K562 (cell line): ENCODE measurements around the gene UBXN2A. TPM values are rescaled to one million over a fixed set of nuclear protein-coding genes. Genes with fewer than 3 reads are reported as not detected.
A peak's percentile ranks its signal among the peaks of the same experiment; 100 is the strongest.

ENCODE experiments used
- BRD9 ChIP-seq: fragments of 450-650 bp; IDR thresholded peaks from 2 replicates; pipeline ENCODE4 v1.6.1; 2018; ENCODE audit warnings: low read depth; ENCODE audit not compliant: partially characterized antibody
- CC2D1A ChIP-seq: fragments of 450-650 bp; IDR thresholded peaks from 2 replicates; pipeline ENCODE4 v1.6.1; 2017; ENCODE audit warnings: mild to moderate bottlenecking
- FOXM1 ChIP-seq, 2 experiments: fragments of 450-650 bp in 1 of 2; sonication (generic) in 1 of 2; formaldehyde crosslinking in 1 of 2; IDR thresholded peaks; 2 replicates each; pipeline versions ENCODE4 v1.6.1 to v1.9.0; 2017 to 2022; ENCODE audit warnings: low read depth in 2 of 2, mild to moderate bottlenecking in 2 of 2, missing genetic modification reagents in 1 of 2, moderate library complexity in 1 of 2
- HNRNPL ChIP-seq: fragments of 200-400 bp; formaldehyde crosslinking; IDR thresholded peaks from 2 replicates; pipeline ENCODE4 v1.6.1; 2017; ENCODE audit warnings: low read depth, mild to moderate bottlenecking, low read length
- KAT8 ChIP-seq: fragments of 450-650 bp; IDR thresholded peaks from 2 replicates; pipeline ENCODE4 v1.6.1; 2016; ENCODE audit warnings: low read depth, mild to moderate bottlenecking
- MTA1 ChIP-seq: fragments of 450-650 bp; IDR thresholded peaks from 2 replicates; pipeline ENCODE4 v1.6.1; 2017; ENCODE audit warnings: borderline replicate concordance
- MTA3 ChIP-seq: fragments of 450-650 bp; formaldehyde crosslinking; IDR thresholded peaks from 2 replicates; pipeline ENCODE4 v1.6.1; 2017; ENCODE audit warnings: mild to moderate bottlenecking, borderline replicate concordance
- NCOA1 ChIP-seq: fragments of 450-650 bp; IDR thresholded peaks from 2 replicates; pipeline ENCODE4 v1.6.1; 2016; ENCODE audit warnings: low read depth
- NR3C1 ChIP-seq: sonication (generic); formaldehyde crosslinking; IDR thresholded peaks from 2 replicates; pipeline ENCODE4 v1.8.1; 2022; ENCODE audit warnings: missing genetic modification reagents
- ZBTB40 ChIP-seq, 2 experiments: fragments of 450-650 bp in 1 of 2; sonication (generic) in 1 of 2; formaldehyde crosslinking in 1 of 2; IDR thresholded peaks; 2 replicates each; pipeline versions ENCODE4 v1.7.1 to v1.9.0; 2016 to 2022; ENCODE audit warnings: inconsistent platforms in 1 of 2, mild to moderate bottlenecking in 1 of 2, missing genetic modification reagents in 1 of 2
- ZEB2 ChIP-seq: fragments of 450-650 bp; IDR thresholded peaks from 2 replicates; pipeline ENCODE4 v1.6.1; 2016
- ZKSCAN1 ChIP-seq: fragments of 150-350 bp; IDR thresholded peaks from 2 replicates; pipeline ENCODE4 v1.6.1; 2016; ENCODE audit warnings: low read depth, low read length
- ZNF263 ChIP-seq: sonication (generic); formaldehyde crosslinking; IDR thresholded peaks from 2 replicates; pipeline ENCODE4 v1.8.0; 2022; ENCODE audit warnings: mild to moderate bottlenecking, missing genetic modification reagents, borderline replicate concordance
- ZNF583 ChIP-seq: fragments of 250-450 bp; sonication (Bioruptor Pico); IDR thresholded peaks from 2 replicates; pipeline ENCODE4 v1.4.0; 2020
- ZNF696 ChIP-seq: fragments of 250-450 bp; sonication (Bioruptor Pico); conservative IDR thresholded peaks from 2 replicates; pipeline ENCODE4 v1.4.0; 2020; ENCODE audit warnings: mild to moderate bottlenecking, moderate library complexity
- polyA plus RNA-seq, 8 experiments: library from polyadenylated mRNA; depleted of rRNA in 4 of 8; stranded (reverse) in 5 of 8; unstranded in 3 of 8; fragments of >200 nt; fragmentation: Nextera tagmentation in 2 of 8; fragmentation: Illumina TruSeq in 1 of 8; extraction: Ambion mirVana in 2 of 8; extraction: Trizol in 1 of 8; gene quantifications; 2 replicates each; pipeline versions ENCODE4 v1.2.1 to v1.2.3, GENCODE V29; 2011 to 2014; ENCODE audit warnings: inconsistent platforms in 1 of 8, missing spikeins in 1 of 8
- total RNA-seq, 7 experiments: library from RNA; depleted of rRNA in 6 of 7; stranded (reverse); fragments of >200 nt in 6 of 7; fragmentation: Illumina TruSeq in 2 of 7; extraction: Trizol in 2 of 7; gene quantifications; 2 replicates each; pipeline versions ENCODE4 v1.2.1 to v1.2.3, GENCODE V29; 2011 to 2021; ENCODE audit warnings: low replicate concordance in 1 of 7

Gene UBXN2A
- total and polyA plus RNA-seq, 9 of the 15 experiments (the other 6 are each of a cell fraction or from before 2014, with no cell fraction given): 3.4 to 25.6 (median 16.0) TPM

DNA sequence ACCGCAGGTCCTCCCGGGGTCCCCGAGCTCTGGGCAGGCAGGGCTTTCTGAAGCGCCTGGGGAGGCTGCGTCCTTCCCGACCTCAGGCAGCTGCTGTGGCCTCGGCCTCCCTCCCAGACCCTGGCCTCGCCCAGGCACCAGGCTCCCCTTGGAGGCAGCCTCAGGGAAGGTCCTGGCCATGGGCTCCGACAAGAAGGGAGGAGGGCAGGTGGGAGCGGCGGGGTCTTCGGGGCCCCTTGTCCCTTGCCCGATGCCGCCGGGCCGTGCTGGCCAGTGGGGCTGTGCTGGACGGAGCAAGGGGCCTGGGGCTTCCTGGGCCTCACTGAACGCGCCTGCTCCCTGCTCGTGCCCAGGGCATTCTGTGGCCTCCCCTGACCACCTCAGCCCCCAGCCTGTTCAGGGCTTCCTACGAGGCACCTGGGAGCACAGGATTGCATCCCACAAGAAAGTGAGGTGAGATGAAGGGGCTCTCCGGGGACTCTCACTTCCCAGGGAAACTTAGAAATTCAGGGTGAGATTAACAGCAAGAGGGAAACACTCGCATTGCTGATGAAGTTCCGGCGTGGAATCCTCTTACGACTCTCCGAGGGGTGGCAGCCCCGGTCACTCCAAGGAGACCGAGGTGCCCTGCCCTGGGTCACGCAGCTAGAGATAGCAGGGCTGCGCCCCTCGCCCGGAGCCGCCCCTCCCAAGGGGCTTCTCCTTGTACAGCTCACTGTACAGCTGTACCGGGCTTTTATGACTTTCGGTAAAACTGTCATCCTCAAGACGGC lies 70.4 kb downstream of the UBXN2A start (continued):
- no peak for TF ChIP-seq ZBTB40 (IDR thresholded peaks at IDR 0.05)
- TF ChIP-seq ZBTB40 (CRISPR knock-in tag; IDR thresholded peaks at IDR 0.05): no peak
- no peak; the same call in 1 of the 2 replicates for TF ChIP-seq MTA3
- TF ChIP-seq BRD9: no peak
- peak; percentile 30; the same call in 1 of the 2 replicates for TF ChIP-seq ZNF263 (CRISPR knock-in tag)
- no peak for TF ChIP-seq ZNF583 (CRISPR knock-in tag)
- no peak for TF ChIP-seq FOXM1 (IDR thresholded peaks at IDR 0.05; ENCODE audit: low read depth)
- no peak for TF ChIP-seq FOXM1 (CRISPR knock-in tag; IDR thresholded peaks at IDR 0.05; ENCODE audit: low read depth)
- no peak for TF ChIP-seq NR3C1 (CRISPR knock-in tag)
- TF ChIP-seq ZKSCAN1: no peak
- TF ChIP-seq HNRNPL: peak; percentile 50; the same call in 1 of the 2 replicates
- no peak for TF ChIP-seq ZNF696
- no peak for TF ChIP-seq KAT8
- TF ChIP-seq MTA1: no peak
- TF ChIP-seq NCOA1: no peak
- TF ChIP-seq ZEB2: no peak
- no peak for TF ChIP-seq CC2D1A
